WI38 (cell line): ENCODE data around the gene FOXL3.

Source experiments
- H3K4me3 ChIP-seq: 2 replicates; pipeline ENCODE4 v1.5.1; 2011; ENCODE audit warnings: low read depth, mild to moderate bottlenecking, control low read depth, low read length
- CTCF ChIP-seq: IDR thresholded peaks from 2 replicates; pipeline ENCODE4 v1.5.1; 2012; ENCODE audit warnings: low read depth, mild to moderate bottlenecking, control low read depth, low read length

The FOXL3 gene

GRCh38 chr7:329691-330281, 39.8 kb downstream of the FOXL3 start:
- H3K4me3 ChIP-seq: no peak overlapping the region
- TF ChIP-seq CTCF: no peak

DNA sequence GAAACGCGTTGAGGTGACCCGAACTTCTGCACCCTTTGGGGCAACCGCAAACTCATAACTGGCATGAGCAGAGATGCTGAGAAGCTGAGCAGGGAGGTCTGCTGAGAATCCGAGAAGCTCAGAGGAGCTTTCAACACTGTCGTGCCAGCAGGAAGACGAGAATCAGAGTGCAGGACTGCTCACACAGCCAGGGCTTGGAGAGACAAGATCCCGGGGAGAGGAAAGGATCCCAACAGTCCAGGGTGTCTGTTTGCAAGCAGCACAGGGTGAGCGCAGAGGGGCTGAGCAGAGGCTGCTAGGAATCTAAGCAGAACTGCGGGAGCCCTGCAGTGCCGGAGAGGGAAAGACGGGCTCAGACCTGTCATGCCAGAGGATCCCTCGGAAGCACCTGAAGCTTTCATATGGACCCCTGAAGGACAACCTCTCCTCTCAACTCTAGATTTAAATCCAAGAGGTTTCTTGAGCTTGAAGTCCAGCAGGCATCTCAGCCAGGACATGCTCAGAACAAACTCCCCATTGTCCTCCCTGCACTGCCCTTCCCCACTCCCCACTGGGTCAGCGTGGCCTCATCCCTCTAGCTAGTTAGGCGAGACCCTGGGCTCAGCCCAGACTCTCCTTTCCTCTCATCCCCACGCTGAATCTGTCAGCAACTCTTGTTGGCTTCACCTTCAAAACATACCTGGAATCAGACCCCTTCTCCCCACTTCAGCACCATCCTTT, 40.7 kb downstream of the FOXL3 start:
- no peak overlapping the region for H3K4me3 ChIP-seq
- TF ChIP-seq CTCF: no peak

DNA sequence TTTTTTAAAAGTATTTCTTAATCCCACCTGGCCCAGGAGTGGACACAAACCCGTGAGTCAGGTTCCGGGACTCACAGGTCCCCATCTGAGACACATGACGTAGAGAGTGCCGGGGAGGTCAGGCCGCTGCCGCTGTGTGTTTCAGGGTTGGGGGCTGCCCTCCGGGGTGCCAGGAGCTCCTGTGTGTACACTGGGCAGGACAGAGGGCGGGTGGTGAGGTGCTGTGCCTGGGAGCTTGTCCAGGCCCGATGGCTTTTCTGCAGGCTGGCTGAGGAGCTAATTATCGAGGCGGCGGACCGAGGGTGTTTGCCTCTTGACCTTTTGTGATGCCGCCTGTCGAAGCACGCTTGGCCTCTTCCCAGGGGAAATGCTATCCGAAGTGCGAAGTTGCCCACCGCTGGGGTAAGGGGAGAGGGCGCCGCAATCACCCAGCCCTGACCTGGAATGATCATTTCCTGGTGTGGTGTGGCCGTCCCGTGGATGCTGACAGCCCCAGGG, 42.1 kb downstream of the FOXL3 start:
- H3K4me3 ChIP-seq: no peak overlapping the region
- TF ChIP-seq CTCF: no peak

DNA sequence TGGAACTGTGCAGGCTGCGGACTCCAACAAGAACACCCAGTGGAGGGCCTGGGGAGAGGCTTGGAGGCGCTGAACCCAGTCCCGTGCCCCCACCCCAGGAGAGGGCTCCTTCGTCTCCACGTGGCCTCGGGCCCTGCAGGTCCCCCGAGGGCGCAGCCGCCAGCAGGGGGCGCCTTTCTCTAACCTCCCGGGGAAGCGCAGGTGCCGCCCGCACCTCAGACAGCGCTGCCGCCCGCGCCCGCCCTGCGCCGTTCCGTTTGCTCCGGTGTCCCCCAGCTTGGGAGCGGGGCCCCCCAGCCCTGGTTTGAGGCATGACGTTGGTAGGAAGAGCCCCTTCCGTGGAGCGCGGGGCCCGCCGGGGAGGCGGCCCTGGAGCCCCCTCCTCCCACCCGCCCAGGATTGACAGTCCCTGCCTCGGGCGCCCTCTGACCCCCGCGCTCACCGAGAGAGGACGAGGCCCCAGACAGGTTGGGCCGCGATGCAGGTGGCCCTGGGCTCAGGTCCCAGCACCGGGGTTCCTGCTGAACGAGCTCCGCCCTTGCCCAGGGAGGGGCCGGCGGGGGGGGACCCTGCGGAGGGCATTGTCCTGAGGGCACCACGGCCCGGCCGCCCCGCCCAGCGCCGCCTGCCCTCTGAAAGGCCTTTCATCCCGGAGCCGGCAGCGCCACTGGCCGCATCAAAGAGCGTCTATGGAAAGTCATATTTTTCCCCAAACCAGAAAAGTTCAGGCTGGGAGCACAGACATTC, 42.8 kb downstream of the FOXL3 start:
- TF ChIP-seq CTCF: peak; percentile 68
- H3K4me3 ChIP-seq: no peak overlapping the region

DNA sequence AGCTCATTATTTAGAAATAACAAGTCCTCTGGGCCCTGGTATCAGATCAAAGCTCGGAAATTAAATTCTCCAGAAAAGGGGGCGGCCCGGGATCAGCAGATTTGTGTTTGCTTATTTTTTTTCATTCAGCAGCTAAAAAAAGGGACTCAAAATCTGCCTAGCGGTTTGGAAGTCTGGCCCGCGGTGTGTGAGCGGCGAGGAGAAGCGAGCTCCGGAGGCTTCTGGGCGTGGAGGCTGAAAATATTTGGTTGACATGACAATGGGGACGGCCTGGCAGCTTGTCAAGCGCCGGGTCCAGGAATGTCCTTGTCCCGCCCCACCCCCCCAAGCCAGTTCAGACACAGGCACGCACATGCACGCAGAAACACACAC, 43.4 kb downstream of the FOXL3 start:
- TF ChIP-seq CTCF: no peak
- no peak overlapping the region for H3K4me3 ChIP-seq

- H3K4me3 ChIP-seq: no peak overlapping the region
- TF ChIP-seq CTCF: no peak
These were observed 44.8 kb downstream of the FOXL3 start for GRCh38 chr7:334618-335357.
